Astrocyte (in vitro differentiated cells and primary cell): Measurements from ENCODE around the gene TSPAN19. TPM values are rescaled to one million over a fixed set of nuclear protein-coding genes. Genes with fewer than 3 reads are reported as not detected.

Experiments
- DNase-seq: peaks from one replicate; pipeline ENCODE4 v3.0.0-alpha.2; 2010; ENCODE audit warnings: low read depth
- FAIRE-seq: peaks from 2 replicates; lab custom pipeline; 2011; peaks lifted over from hg19 to GRCh38; lab: Jason Lieb, UNC
- H2AFZ ChIP-seq: 2 replicates; pipeline ENCODE4 v1.6.0; 2012; ENCODE audit warnings: low read depth, low read length, inconsistent platforms
- H3K27ac ChIP-seq: 2 replicates; pipeline ENCODE4 v1.5.1; 2011; ENCODE audit warnings: low read depth, low read length, inconsistent platforms
- H3K27me3 ChIP-seq: 2 replicates; pipeline ENCODE4 v1.6.0; 2011; ENCODE audit warnings: low read length, inconsistent platforms; ENCODE audit not compliant: insufficient read depth
- H3K36me3 ChIP-seq: 2 replicates; pipeline ENCODE4 v1.5.1; 2011; ENCODE audit warnings: low read length, inconsistent platforms; ENCODE audit not compliant: insufficient read depth
- H3K4me1 ChIP-seq: 2 replicates; pipeline ENCODE4 v1.5.1; 2011; ENCODE audit warnings: low read length, inconsistent platforms; ENCODE audit not compliant: insufficient read depth
- H3K4me2 ChIP-seq: 2 replicates; pipeline ENCODE4 v1.6.0; 2012; ENCODE audit warnings: low read length, inconsistent platforms
- H3K4me3 ChIP-seq: 2 replicates; pipeline ENCODE4 v1.5.1; 2011; ENCODE audit warnings: low read depth, mild to moderate bottlenecking, low read length, inconsistent platforms; ENCODE audit not compliant: insufficient read depth
- H3K79me2 ChIP-seq: 2 replicates; pipeline ENCODE4 v1.6.0; 2012; ENCODE audit warnings: mild to moderate bottlenecking, low read length, inconsistent platforms; ENCODE audit not compliant: insufficient read depth
- H3K9ac ChIP-seq: 2 replicates; pipeline ENCODE4 v1.6.0; 2012; ENCODE audit warnings: mild to moderate bottlenecking, low read length, inconsistent platforms
- H3K9me3 ChIP-seq: 2 replicates; pipeline ENCODE4 v1.5.1; 2012; ENCODE audit warnings: low read depth, mild to moderate bottlenecking, low read length, inconsistent platforms; ENCODE audit not compliant: insufficient read depth
- H4K20me1 ChIP-seq: 2 replicates; pipeline ENCODE4 v1.6.0; 2012; ENCODE audit warnings: low read length, inconsistent platforms; ENCODE audit not compliant: insufficient read depth
- H3K27ac Mint-ChIP-seq: one replicate; pipeline ENCODE4 v1.8.0; 2021; ENCODE audit warnings: mild to moderate bottlenecking, mixed read lengths; ENCODE audit not compliant: unreplicated experiment
- H3K27me3 Mint-ChIP-seq: one replicate; pipeline ENCODE4 v1.8.0; 2021; ENCODE audit warnings: low read depth, mixed read lengths; ENCODE audit not compliant: unreplicated experiment
- H3K36me3 Mint-ChIP-seq: one replicate; pipeline ENCODE4 v1.8.0; 2021; ENCODE audit warnings: low read depth, mixed read lengths; ENCODE audit not compliant: unreplicated experiment
- H3K4me1 Mint-ChIP-seq: one replicate; pipeline ENCODE4 v1.8.0; 2021; ENCODE audit warnings: low read depth, mixed read lengths; ENCODE audit not compliant: unreplicated experiment
- H3K4me3 Mint-ChIP-seq: one replicate; pipeline ENCODE4 v1.8.0; 2021; ENCODE audit warnings: mild to moderate bottlenecking, moderate library complexity, mixed read lengths; ENCODE audit not compliant: unreplicated experiment
- H3K9me3 Mint-ChIP-seq: one replicate; pipeline ENCODE4 v1.8.0; 2021; ENCODE audit warnings: mild to moderate bottlenecking, mixed read lengths; ENCODE audit not compliant: unreplicated experiment
- EZH2 ChIP-seq: IDR thresholded peaks from 2 replicates; pipeline ENCODE4 v1.6.1; 2012; ENCODE audit warnings: mild to moderate bottlenecking, low read length, inconsistent platforms; ENCODE audit not compliant: insufficient read depth
- total RNA-seq: library from RNA; stranded (reverse); gene quantifications from 2 replicates; pipeline ENCODE4 v1.2.1, GENCODE V29; 2021
- TF ChIP-seq, protein P1 (sequence below): IDR thresholded peaks from 2 replicates; pipeline ENCODE4 v1.5.1; 2011; ENCODE audit warnings: low read depth, mild to moderate bottlenecking, inconsistent platforms, low read length, moderate library complexity; ENCODE audit not compliant: insufficient read depth

Gene TSPAN19
- total RNA-seq, 1 donor from 2014 or later = not detected

DNA sequence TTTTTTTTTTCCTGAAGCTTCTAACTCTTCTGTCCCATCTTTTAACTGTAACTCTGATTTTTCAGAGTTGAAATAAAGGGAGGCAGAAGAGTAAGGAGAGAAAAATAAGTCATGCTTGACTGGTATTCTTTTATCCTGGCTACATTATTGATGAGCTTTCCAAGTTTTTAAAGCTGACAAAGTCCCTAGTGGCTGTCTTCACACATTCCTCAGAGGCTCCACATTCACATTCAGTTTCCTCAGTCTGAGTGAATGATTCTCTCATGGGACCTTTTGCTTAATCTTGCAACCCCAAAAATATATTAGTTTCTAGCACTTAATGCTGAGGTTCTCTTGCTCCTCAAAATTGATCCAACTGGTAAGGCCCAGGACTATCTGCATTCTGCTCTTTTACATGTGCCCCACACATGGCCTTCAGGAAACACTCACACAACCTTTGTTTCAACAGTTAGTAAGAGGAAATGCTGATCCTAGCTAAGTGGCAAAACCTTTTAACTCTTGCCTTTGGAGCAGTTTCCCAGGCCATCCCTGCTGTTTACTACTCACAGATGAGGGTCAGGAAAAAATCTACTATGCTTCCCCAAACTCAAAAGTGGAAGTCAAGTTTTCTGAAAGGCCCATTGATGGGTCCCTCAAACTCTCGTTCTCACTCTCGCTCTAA lies 61.8 kb downstream of the TSPAN19 start:
- DNase-seq = no peak
- no peaks in the 10 kb centered on the region for H3K27me3 Mint-ChIP-seq
- Histone ChIP-seq H3K9me3 (no peaks in the 10 kb centered on the region), H3K27ac (no peak overlapping the region), H2AFZ (no peak overlapping the region), H3K4me2 (no peak overlapping the region), H3K4me1 (no peaks in the 10 kb centered on the region), H3K4me3 (no peak overlapping the region), H3K79me2 (no peaks in the 10 kb centered on the region), H3K36me3 (no peaks in the 10 kb centered on the region), H3K9ac (no peak overlapping the region), H4K20me1 (no peaks in the 10 kb centered on the region), H3K27me3 (no peaks in the 10 kb centered on the region)
- no peak for TF ChIP-seq EZH2
- TF ChIP-seq, protein P1, sequence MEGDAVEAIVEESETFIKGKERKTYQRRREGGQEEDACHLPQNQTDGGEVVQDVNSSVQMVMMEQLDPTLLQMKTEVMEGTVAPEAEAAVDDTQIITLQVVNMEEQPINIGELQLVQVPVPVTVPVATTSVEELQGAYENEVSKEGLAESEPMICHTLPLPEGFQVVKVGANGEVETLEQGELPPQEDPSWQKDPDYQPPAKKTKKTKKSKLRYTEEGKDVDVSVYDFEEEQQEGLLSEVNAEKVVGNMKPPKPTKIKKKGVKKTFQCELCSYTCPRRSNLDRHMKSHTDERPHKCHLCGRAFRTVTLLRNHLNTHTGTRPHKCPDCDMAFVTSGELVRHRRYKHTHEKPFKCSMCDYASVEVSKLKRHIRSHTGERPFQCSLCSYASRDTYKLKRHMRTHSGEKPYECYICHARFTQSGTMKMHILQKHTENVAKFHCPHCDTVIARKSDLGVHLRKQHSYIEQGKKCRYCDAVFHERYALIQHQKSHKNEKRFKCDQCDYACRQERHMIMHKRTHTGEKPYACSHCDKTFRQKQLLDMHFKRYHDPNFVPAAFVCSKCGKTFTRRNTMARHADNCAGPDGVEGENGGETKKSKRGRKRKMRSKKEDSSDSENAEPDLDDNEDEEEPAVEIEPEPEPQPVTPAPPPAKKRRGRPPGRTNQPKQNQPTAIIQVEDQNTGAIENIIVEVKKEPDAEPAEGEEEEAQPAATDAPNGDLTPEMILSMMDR = no peak
- no peaks in the 10 kb centered on the region for H3K36me3 Mint-ChIP-seq
- H3K4me1 Mint-ChIP-seq = peaks cover 29% of the 10 kb centered on the region
- no peak overlapping the region for H3K4me3 Mint-ChIP-seq
- no peaks in the 10 kb centered on the region for H3K9me3 Mint-ChIP-seq
- no peak overlapping the region for H3K27ac Mint-ChIP-seq
- FAIRE-seq = no peak

- H3K27ac ChIP-seq = no peak overlapping the region
- H2AFZ ChIP-seq = no peak overlapping the region
- H3K79me2 ChIP-seq = no peaks in the 10 kb centered on the region
- no peak for FAIRE-seq
- H3K4me1 ChIP-seq = no peaks in the 10 kb centered on the region
- Mint-ChIP-seq H3K27me3 (no peaks in the 10 kb centered on the region), H3K9me3 (no peaks in the 10 kb centered on the region), H3K4me3 (no peak overlapping the region), H3K27ac (no peak overlapping the region), H3K36me3 (no peaks in the 10 kb centered on the region), H3K4me1 (peaks cover 29% of the 10 kb centered on the region)
- no peak overlapping the region for H3K9ac ChIP-seq
- H3K36me3 ChIP-seq = no peaks in the 10 kb centered on the region
- no peaks in the 10 kb centered on the region for H3K9me3 ChIP-seq
- no peak for DNase-seq
- no peaks in the 10 kb centered on the region for H4K20me1 ChIP-seq
- no peak overlapping the region for H3K4me3 ChIP-seq
- H3K4me2 ChIP-seq = no peak overlapping the region
- H3K27me3 ChIP-seq = no peaks in the 10 kb centered on the region
- TF ChIP-seq EZH2 = no peak
- TF ChIP-seq, protein P1 = no peak
These were observed 63.1 kb downstream of the TSPAN19 start for GRCh38 chr12:84973026-84973425.

DNA sequence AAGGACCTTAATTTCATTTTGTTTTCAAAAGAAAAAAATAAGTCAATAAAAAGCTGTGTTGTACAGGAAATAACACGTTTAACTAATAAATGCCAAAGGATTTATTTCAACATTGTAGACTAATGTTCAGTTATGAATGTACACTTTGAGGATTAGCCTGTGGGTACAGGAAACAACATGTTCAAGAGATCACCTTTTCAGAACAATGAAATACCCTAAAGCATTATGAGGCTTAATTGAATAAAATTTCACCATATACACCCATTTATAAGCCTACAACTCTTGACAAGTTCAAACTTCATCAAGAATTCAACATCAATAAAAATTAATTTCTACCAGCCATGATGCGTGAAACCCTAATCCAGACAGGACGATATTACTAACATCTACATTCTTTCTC lies 66.9 kb downstream of the TSPAN19 start:
- Mint-ChIP-seq H3K4me1 (peaks cover 21% of the 10 kb centered on the region), H3K36me3 (no peaks in the 10 kb centered on the region), H3K27me3 (no peaks in the 10 kb centered on the region), H3K9me3 (no peaks in the 10 kb centered on the region), H3K4me3 (no peak overlapping the region), H3K27ac (no peak overlapping the region)
- H4K20me1 ChIP-seq = no peaks in the 10 kb centered on the region
- H3K27me3 ChIP-seq = no peaks in the 10 kb centered on the region
- no peaks in the 10 kb centered on the region for H3K79me2 ChIP-seq
- no peaks in the 10 kb centered on the region for H3K4me1 ChIP-seq
- no peak overlapping the region for H3K9ac ChIP-seq
- no peak overlapping the region for H2AFZ ChIP-seq
- H3K4me2 ChIP-seq = no peak overlapping the region
- H3K4me3 ChIP-seq = no peak overlapping the region
- no peaks in the 10 kb centered on the region for H3K36me3 ChIP-seq
- no peak overlapping the region for H3K27ac ChIP-seq
- H3K9me3 ChIP-seq = no peaks in the 10 kb centered on the region
- no peak for TF ChIP-seq EZH2
- TF ChIP-seq, protein P1 = no peak
- DNase-seq = no peak
- FAIRE-seq = no peak
